ENCODE measurements around the gene FRMD4B. TPM values are rescaled to one million over a fixed set of nuclear protein-coding genes. Genes with fewer than 3 reads are reported as not detected.

FRMD4B gene
- total RNA-seq, 3 donors from 2014 or later: 31.1 to 49.5 (median 35.0) TPM

DNA sequence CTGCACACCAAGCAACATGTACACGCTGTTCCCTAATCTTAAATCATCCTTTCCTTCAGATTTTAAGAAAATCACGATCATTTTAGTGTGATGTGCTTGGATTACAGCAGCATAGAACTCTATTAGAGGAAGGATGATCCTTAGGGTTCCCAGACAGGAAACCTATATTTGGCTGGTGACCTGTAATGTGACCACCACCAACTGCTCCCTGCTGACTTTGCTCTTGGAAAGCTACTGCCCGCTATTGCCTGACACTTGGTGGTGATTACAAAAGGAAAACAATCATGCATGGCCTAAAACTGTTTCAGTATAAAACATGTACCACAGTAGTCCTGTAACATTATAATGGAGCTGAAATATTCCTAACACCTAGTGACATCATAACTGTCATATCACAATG lies 236.3 kb downstream of the FRMD4B start:
- Histone ChIP-seq H3K9me3 (no peaks in the 10 kb centered on the region), H3K27ac (no peak overlapping the region), H3K36me3 (no peaks in the 10 kb centered on the region), H3K4me3 (no peak overlapping the region), H3K27me3 (no peaks in the 10 kb centered on the region), H3K4me1 (no peaks in the 10 kb centered on the region)
- no peak for DNase-seq (ENCODE audit: low spot score in 2 of 2)
- TF ChIP-seq POLR2AphosphoS5 (IDR thresholded peaks at IDR 0.05): no peak
- intact Hi-C loops (cut with DNase I; ENCODE audit: low total_unique reads): no loop called here

DNA sequence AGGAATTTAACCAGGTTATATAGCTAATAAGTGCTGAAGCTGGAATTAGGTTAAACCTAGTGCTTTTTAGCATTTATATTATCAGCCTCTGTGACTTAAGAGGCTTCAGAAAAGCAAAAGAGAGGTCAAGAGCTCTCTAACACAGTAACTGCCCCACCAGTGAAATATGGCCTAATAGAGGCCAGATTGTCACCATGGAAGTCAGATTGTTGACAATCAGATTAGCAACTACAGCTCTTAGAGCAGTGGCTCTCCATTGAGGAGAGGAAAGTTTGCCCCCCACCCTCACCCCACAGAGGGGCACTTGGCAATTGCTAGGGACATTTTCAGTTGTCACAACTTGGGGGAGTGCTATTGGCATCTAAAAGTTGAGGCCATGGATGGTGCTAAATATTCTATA lies 240.2 kb downstream of the FRMD4B start:
- Histone ChIP-seq H3K36me3 (no peaks in the 10 kb centered on the region), H3K4me3 (no peak overlapping the region), H3K9me3 (no peaks in the 10 kb centered on the region), H3K4me1 (no peaks in the 10 kb centered on the region), H3K27me3 (no peaks in the 10 kb centered on the region), H3K27ac (no peak overlapping the region)
- no peak for TF ChIP-seq POLR2A (IDR thresholded peaks at IDR 0.05)
- TF ChIP-seq POLR2AphosphoS5 (IDR thresholded peaks at IDR 0.05): no peak
- TF ChIP-seq, protein P1, sequence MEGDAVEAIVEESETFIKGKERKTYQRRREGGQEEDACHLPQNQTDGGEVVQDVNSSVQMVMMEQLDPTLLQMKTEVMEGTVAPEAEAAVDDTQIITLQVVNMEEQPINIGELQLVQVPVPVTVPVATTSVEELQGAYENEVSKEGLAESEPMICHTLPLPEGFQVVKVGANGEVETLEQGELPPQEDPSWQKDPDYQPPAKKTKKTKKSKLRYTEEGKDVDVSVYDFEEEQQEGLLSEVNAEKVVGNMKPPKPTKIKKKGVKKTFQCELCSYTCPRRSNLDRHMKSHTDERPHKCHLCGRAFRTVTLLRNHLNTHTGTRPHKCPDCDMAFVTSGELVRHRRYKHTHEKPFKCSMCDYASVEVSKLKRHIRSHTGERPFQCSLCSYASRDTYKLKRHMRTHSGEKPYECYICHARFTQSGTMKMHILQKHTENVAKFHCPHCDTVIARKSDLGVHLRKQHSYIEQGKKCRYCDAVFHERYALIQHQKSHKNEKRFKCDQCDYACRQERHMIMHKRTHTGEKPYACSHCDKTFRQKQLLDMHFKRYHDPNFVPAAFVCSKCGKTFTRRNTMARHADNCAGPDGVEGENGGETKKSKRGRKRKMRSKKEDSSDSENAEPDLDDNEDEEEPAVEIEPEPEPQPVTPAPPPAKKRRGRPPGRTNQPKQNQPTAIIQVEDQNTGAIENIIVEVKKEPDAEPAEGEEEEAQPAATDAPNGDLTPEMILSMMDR (IDR thresholded peaks at IDR 0.05): no peak
- DNase-seq (ENCODE audit: low spot score in 2 of 2): no peak
- intact Hi-C loops (cut with DNase I; ENCODE audit: low total_unique reads): no loop called here

DNA sequence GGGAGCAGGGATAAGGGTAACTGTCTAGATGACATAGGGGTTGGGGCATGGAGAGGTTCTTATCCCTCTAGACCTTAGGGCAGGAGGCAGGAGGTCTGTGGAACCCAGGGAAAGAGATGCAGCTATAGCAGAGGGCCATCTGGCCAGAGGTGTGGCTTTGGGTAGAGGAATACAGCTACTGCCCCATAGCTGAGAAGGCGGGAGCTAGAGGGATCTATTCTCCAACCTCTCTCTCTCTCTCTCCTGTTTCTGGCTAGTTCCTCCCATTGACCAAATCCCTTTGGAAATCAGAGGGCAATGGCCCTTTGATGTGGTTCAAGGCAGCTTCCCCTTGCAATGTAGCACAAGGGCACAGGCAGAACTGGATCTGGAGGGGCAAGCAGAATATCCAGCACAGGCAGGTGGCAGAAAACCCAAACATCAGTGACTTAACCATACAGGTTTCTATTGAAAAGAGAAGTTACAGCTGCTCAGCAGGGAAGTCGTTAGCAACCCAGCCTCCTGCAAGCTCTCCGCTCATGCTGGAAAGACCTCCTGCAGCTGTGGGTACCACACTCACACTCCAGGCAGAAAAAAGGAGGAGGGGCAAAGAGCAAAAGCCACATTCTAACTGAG lies 241.2 kb downstream of the FRMD4B start:
- Histone ChIP-seq H3K4me3 (no peak overlapping the region), H3K9me3 (no peaks in the 10 kb centered on the region), H3K36me3 (no peaks in the 10 kb centered on the region), H3K27ac (no peak overlapping the region), H3K4me1 (no peaks in the 10 kb centered on the region), H3K27me3 (no peaks in the 10 kb centered on the region)
- no peak for DNase-seq (ENCODE audit: low spot score in 2 of 2)
- TF ChIP-seq POLR2AphosphoS5 (IDR thresholded peaks at IDR 0.05): no peak
- TF ChIP-seq POLR2A (IDR thresholded peaks at IDR 0.05): no peak
- TF ChIP-seq, protein P1 (IDR thresholded peaks at IDR 0.05): no peak
- intact Hi-C loops (cut with DNase I; ENCODE audit: low total_unique reads): no loop called here

DNA sequence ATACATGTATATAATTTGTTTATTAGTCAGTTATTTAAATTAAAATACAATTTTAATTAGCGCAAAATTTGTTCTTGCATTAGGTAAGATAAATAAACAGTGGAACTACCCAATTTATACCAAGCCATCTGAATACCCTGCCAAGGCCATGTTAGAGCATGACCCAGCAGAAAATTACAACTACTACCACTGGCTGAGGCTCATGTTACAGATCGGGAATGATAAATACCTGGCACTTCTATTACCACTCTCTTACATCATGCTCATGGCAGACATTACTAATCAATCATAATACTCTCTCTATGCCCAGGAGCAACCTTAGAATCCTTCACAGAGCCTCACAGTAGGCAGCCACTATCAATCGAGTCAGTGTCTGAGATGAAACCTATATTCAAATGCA lies 242.3 kb downstream of the FRMD4B start:
- Histone ChIP-seq H3K27ac (no peak overlapping the region), H3K4me3 (no peak overlapping the region), H3K9me3 (no peaks in the 10 kb centered on the region), H3K27me3 (no peaks in the 10 kb centered on the region), H3K36me3 (no peaks in the 10 kb centered on the region), H3K4me1 (no peaks in the 10 kb centered on the region)
- no peak for DNase-seq (ENCODE audit: low spot score in 2 of 2)
- TF ChIP-seq POLR2AphosphoS5 (IDR thresholded peaks at IDR 0.05): no peak
- no peak for TF ChIP-seq POLR2A (IDR thresholded peaks at IDR 0.05)
- TF ChIP-seq, protein P1 (IDR thresholded peaks at IDR 0.05): no peak
- intact Hi-C loops (cut with DNase I; ENCODE audit: low total_unique reads): no loop called here

DNA sequence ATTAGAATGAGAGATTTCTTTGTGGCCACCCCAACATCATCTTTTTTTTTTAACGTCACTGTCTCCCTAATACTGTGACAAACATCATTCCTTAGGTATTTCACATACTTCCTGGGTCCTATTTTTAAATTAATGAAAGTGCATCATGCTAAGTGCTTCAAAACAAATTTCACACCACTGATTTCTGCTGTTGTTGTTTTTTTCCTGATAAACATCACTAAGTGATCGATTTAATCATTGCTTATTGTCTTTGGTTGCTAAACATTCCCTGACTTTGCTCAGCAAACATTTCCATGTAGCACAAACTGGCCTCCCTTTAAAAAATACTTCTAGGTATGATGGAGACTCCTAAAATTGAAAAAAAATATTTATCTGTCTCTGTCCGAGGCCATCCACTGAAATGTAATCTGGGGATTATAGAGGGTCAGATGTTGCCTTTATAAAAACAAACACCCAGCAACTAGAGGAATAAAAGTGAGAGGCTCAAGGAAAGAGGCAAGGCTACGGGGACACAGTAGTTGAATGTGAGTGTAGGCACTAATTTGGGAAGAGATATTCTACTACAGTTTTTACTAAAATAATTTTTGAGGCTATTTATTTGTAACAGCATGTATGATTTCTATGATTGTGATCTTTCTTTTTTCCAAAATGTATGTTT lies 243.0 kb downstream of the FRMD4B start:
- no peak for DNase-seq (ENCODE audit: low spot score in 2 of 2)
- Histone ChIP-seq H3K4me1 (no peaks in the 10 kb centered on the region), H3K4me3 (no peak overlapping the region), H3K36me3 (no peaks in the 10 kb centered on the region), H3K9me3 (no peaks in the 10 kb centered on the region), H3K27me3 (no peaks in the 10 kb centered on the region), H3K27ac (no peak overlapping the region)
- TF ChIP-seq POLR2A (IDR thresholded peaks at IDR 0.05) (no peak), POLR2AphosphoS5 (IDR thresholded peaks at IDR 0.05) (no peak)
- TF ChIP-seq, protein P1 (IDR thresholded peaks at IDR 0.05): no peak
- intact Hi-C loops (cut with DNase I; ENCODE audit: low total_unique reads): no loop called here
